Measurements from ENCODE around the gene SRP9.
"Not testable (repeated sequence)": the region's sequence is repeated elsewhere in the genome, so short reads cannot be mapped to it uniquely, and the experiment has no call there.

The SRP9 gene

GRCh38 chr1:225811622-225812487, 34.2 kb downstream of the SRP9 start:
- DNase-seq (ENCODE audit: low read depth), result no peak
- TF ChIP-seq CTCF (IDR thresholded peaks at IDR 0.05; ENCODE audit: control insufficient read depth, insufficient read depth, low read depth, low read length, missing control alignments), result peak; percentile 39
- no peak overlapping the region for H3K4me3 ChIP-seq (ENCODE audit: control insufficient read depth, low read depth, low read length)

GRCh38 chr1:225812488-225813213, 35.0 kb downstream of the SRP9 start:
- no peak for TF ChIP-seq CTCF (IDR thresholded peaks at IDR 0.05; ENCODE audit: control insufficient read depth, insufficient read depth, low read depth, low read length, missing control alignments)
- no peak for DNase-seq (ENCODE audit: low read depth)
- no peak overlapping the region for H3K4me3 ChIP-seq (ENCODE audit: control insufficient read depth, low read depth, low read length)

GRCh38 chr1:225813214-225813964, 35.8 kb downstream of the SRP9 start:
- TF ChIP-seq CTCF (IDR thresholded peaks at IDR 0.05; ENCODE audit: control insufficient read depth, insufficient read depth, low read depth, low read length, missing control alignments), result no peak
- peak; percentile 50 for DNase-seq (ENCODE audit: low read depth)
- H3K4me3 ChIP-seq (ENCODE audit: control insufficient read depth, low read depth, low read length), result no peak overlapping the region

GRCh38 chr1:225814381-225814780, 36.8 kb downstream of the SRP9 start:
- TF ChIP-seq CTCF (IDR thresholded peaks at IDR 0.05; ENCODE audit: control insufficient read depth, insufficient read depth, low read depth, low read length, missing control alignments), result no peak
- DNase-seq (ENCODE audit: low read depth), result no peak
- H3K4me3 ChIP-seq (ENCODE audit: control insufficient read depth, low read depth, low read length), result no peak overlapping the region

- not testable (repeated sequence) for DNase-seq (ENCODE audit: low read depth); H3K4me3 ChIP-seq (ENCODE audit: control insufficient read depth, low read depth, low read length)
Measured at GRCh38 chr1:225815090-225815489, 37.5 kb downstream of the SRP9 start.

- TF ChIP-seq CTCF (IDR thresholded peaks at IDR 0.05; ENCODE audit: control insufficient read depth, insufficient read depth, low read depth, low read length, missing control alignments), result no peak
- no peak overlapping the region for H3K4me3 ChIP-seq (ENCODE audit: control insufficient read depth, low read depth, low read length)
- no peak for DNase-seq (ENCODE audit: low read depth)
Measured at GRCh38 chr1:225815526-225816178, 38.0 kb downstream of the SRP9 start.
